K562 (cell line): ENCODE data around the gene EXOC2. TPM values are rescaled to one million over a fixed set of nuclear protein-coding genes. Genes with fewer than 3 reads are reported as not detected.

Source experiments
- ATAC-seq: fragments of 200-7000 bp; cut with Tn5 transposase; 3 replicates; pipeline ENCODE4 v1.9.1; 2020; ENCODE audit warnings: moderate library complexity
- BruUV-seq: library from RNA; stranded (reverse); fragments of 400-500 nt; replicated peaks from 2 replicates; lab custom pipeline; 2021; lab: Mats Ljungman, UMichigan
- CTCF ChIA-PET: fragments of 300-600 bp; formaldehyde crosslinking; extraction: SDS; loops from one replicate; lab custom pipeline; 2021; ENCODE audit warnings: low intra/inter-chr PET ratio; lab: Yijun Ruan, JAX
- POLR2A ChIA-PET: fragments of 300-600, 350-650 bp; sonication (Branson Sonifier 250); formaldehyde crosslinking; extraction: SDS; loops from one replicate; lab custom pipeline; 2021; ENCODE audit warnings: antibody characterized with exemption, inconsistent platforms; lab: Yijun Ruan, JAX
- DNase-seq, 4 experiments: peaks; one replicate each; pipeline versions ENCODE4 v3.0.0 to v3.0.0-alpha.2; 2011 to 2018; ENCODE audit warnings: low spot score in 3 of 4, mixed read lengths in 3 of 4; ENCODE audit errors: extremely low read depth in 1 of 4
- FAIRE-seq: peaks from 2 replicates; lab custom pipeline; 2011; peaks lifted over from hg19 to GRCh38; lab: Jason Lieb, UNC
- H2AFZ ChIP-seq: 2 replicates; pipeline ENCODE4 v1.6.0; 2011; ENCODE audit warnings: low read depth, low read length, control low read depth, inconsistent platforms
- H3K27ac ChIP-seq: fragments of 200-600 bp; 3 replicates; pipeline ENCODE4 v1.8.0; 2011; ENCODE audit warnings: low read depth, mild to moderate bottlenecking, control low read depth, inconsistent platforms, low read length, moderate library complexity, mixed read lengths; ENCODE audit errors: extremely low read depth
- H3K27me3 ChIP-seq, 2 experiments: fragments of 300-600 bp in 1 of 2; 2 replicates in 1 of 2; 3 replicates in 1 of 2; pipeline versions ENCODE4 v1.6.0 to v1.8.0; 2011; ENCODE audit warnings: inconsistent platforms in 2 of 2, low read length in 2 of 2, mild to moderate bottlenecking in 1 of 2, mixed read lengths in 1 of 2, moderate library complexity in 1 of 2; ENCODE audit not compliant: control insufficient read depth in 2 of 2, insufficient read depth in 2 of 2
- H3K36me3 ChIP-seq: fragments of 300-600 bp; 3 replicates; pipeline ENCODE4 v1.8.0; 2011; ENCODE audit warnings: mild to moderate bottlenecking, low read length, inconsistent platforms; ENCODE audit not compliant: control insufficient read depth, insufficient read depth
- H3K4me1 ChIP-seq, 2 experiments: fragments of 200-600 bp in 1 of 2; replicated peaks in 1 of 2; 2 replicates in 1 of 2; 3 replicates in 1 of 2; pipeline versions ENCODE4 v1.5.1 to v1.8.0; 2011; ENCODE audit warnings: inconsistent platforms in 2 of 2, low read length in 2 of 2, mild to moderate bottlenecking in 1 of 2, mixed read lengths in 1 of 2, moderate library complexity in 1 of 2; ENCODE audit not compliant: control insufficient read depth in 2 of 2, insufficient read depth in 2 of 2
- H3K4me2 ChIP-seq: 2 replicates; pipeline ENCODE4 v1.6.1; 2011; ENCODE audit warnings: low read length, control low read depth, inconsistent platforms, mixed read lengths; ENCODE audit not compliant: insufficient read depth
- H3K4me3 ChIP-seq: fragments of 200-600 bp; sonication (generic), shearing (Covaris generic); 2 replicates; pipeline ENCODE4 v1.5.1; 2016; ENCODE audit warnings: control low read depth, inconsistent platforms
- H3K79me2 ChIP-seq: fragments of 200-600 bp; 3 replicates; pipeline ENCODE4 v1.8.0; 2011; ENCODE audit warnings: low read length, inconsistent platforms; ENCODE audit not compliant: control insufficient read depth, insufficient read depth
- H3K9ac ChIP-seq, 2 experiments: 2 replicates each; pipeline versions ENCODE4 v1.6.0 to v1.6.1; 2011; ENCODE audit warnings: low read depth in 2 of 2, low read length in 2 of 2, control low read depth in 1 of 2, inconsistent platforms in 1 of 2, mild to moderate bottlenecking in 1 of 2, mixed read lengths in 1 of 2; ENCODE audit not compliant: insufficient read depth in 1 of 2
- H3K9me1 ChIP-seq: one replicate; pipeline ENCODE4 v1.6.0; 2011; ENCODE audit warnings: inconsistent platforms, mild to moderate bottlenecking, low read length, moderate library complexity; ENCODE audit not compliant: control insufficient read depth, insufficient read depth
- H3K9me3 ChIP-seq: replicated peaks from 2 replicates; pipeline ENCODE4 v1.5.1; 2011; ENCODE audit warnings: low read depth, low read length, inconsistent platforms; ENCODE audit not compliant: control insufficient read depth, insufficient read depth
- H4K20me1 ChIP-seq: replicated peaks from 2 replicates; pipeline ENCODE4 v1.6.1; 2011; ENCODE audit warnings: low read length, inconsistent platforms, mixed read lengths; ENCODE audit not compliant: control insufficient read depth, insufficient read depth
- ATF7 ChIP-seq: fragments of 450-650 bp; IDR thresholded peaks from 2 replicates; pipeline ENCODE4 v1.7.1; 2014; ENCODE audit warnings: mild to moderate bottlenecking, moderate library complexity
- DPF2 ChIP-seq: fragments of 450-650 bp; IDR thresholded peaks from 2 replicates; pipeline ENCODE4 v1.6.1; 2016
- ETV5 ChIP-seq: sonication (generic); formaldehyde crosslinking; IDR thresholded peaks from 2 replicates; pipeline ENCODE4 v1.4.0; 2020; ENCODE audit warnings: low read depth, mild to moderate bottlenecking, missing genetic modification reagents
- FOS ChIP-seq: IDR thresholded peaks from 3 replicates; pipeline ENCODE4 v1.6.1; 2011; ENCODE audit not compliant: insufficient read length; ENCODE audit errors: extremely low read depth
- FUS ChIP-seq: fragments of 200-400 bp; formaldehyde crosslinking; optimal IDR thresholded peaks from 2 replicates; pipeline ENCODE3; 2017; ENCODE audit warnings: low read depth, low read length
- KLF10 ChIP-seq: fragments of 250-450 bp; sonication (Bioruptor Pico); IDR thresholded peaks from 2 replicates; pipeline ENCODE4 v1.6.1; 2021; ENCODE audit warnings: matching md5 sums
- NEUROD1 ChIP-seq: fragments of 150-350 bp; IDR thresholded peaks from 2 replicates; pipeline ENCODE4 v1.6.1; 2014; ENCODE audit warnings: borderline replicate concordance, low read length, low read depth; ENCODE audit not compliant: partially characterized antibody
- NONO ChIP-seq, 2 experiments: fragments of 200-400 bp in 1 of 2; fragments of 450-650 bp in 1 of 2; formaldehyde crosslinking in 1 of 2; IDR thresholded peaks; 2 replicates each; pipeline ENCODE4 v1.6.1; 2017; ENCODE audit warnings: low read depth in 2 of 2, mild to moderate bottlenecking in 2 of 2, moderate library complexity in 2 of 2, low read length in 1 of 2
- NUFIP1 ChIP-seq: fragments of 450-650 bp; IDR thresholded peaks from 2 replicates; pipeline ENCODE4 v1.6.1; 2018; ENCODE audit not compliant: partially characterized antibody
- RBFOX2 ChIP-seq: fragments of 200-400 bp; formaldehyde crosslinking; IDR thresholded peaks from 2 replicates; pipeline ENCODE4 v1.6.1; 2017; ENCODE audit warnings: low read depth, mild to moderate bottlenecking, low read length, moderate library complexity
- SNIP1 ChIP-seq: fragments of 450-650 bp; IDR thresholded peaks from 2 replicates; pipeline ENCODE4 v1.7.1; 2017; ENCODE audit warnings: low read depth, mild to moderate bottlenecking
- SRSF7 ChIP-seq: fragments of 200-400 bp; formaldehyde crosslinking; optimal IDR thresholded peaks from 2 replicates; pipeline ENCODE3; 2017; ENCODE audit warnings: mild to moderate bottlenecking, low read depth, low read length
- TAF9B ChIP-seq: fragments of 450-650 bp; IDR thresholded peaks from 2 replicates; pipeline ENCODE4 v1.6.1; 2018; ENCODE audit warnings: mild to moderate bottlenecking; ENCODE audit not compliant: partially characterized antibody
- TSC22D4 ChIP-seq: fragments of 450-650 bp; IDR thresholded peaks from 2 replicates; pipeline ENCODE4 v1.6.1; 2016; ENCODE audit warnings: missing genetic modification characterization, missing biosample characterization, control low read depth
- ZNF696 ChIP-seq: fragments of 250-450 bp; sonication (Bioruptor Pico); conservative IDR thresholded peaks from 2 replicates; pipeline ENCODE4 v1.4.0; 2020; ENCODE audit warnings: mild to moderate bottlenecking, moderate library complexity
- WGBS: fragments of 100-300 bp; shearing (Covaris generic); methylation state at CpG from one replicate; pipeline ENCODE4 v1.1.6; 2016; ENCODE audit warnings: low coverage, mixed read lengths; ENCODE audit not compliant: insufficient coverage; ENCODE audit errors: missing lambda C conversion rate; 5-methylcytosine and 5-hydroxymethylcytosine counted together
- in situ Hi-C: fragments of 300-500 bp; cut with MboI; formaldehyde crosslinking; loops from 4 replicates; pipeline ENCODE4 v1.15.0; 2018; ENCODE audit warnings: inconsistent platforms, mixed read lengths
- intact Hi-C: fragments of 100-400 bp; cut with micrococcal nuclease; formaldehyde crosslinking; loops from 2 replicates; pipeline ENCODE4 v1.14.2; 2022
- polyA plus RNA-seq, 8 experiments: library from polyadenylated mRNA; depleted of rRNA in 4 of 8; stranded (reverse) in 5 of 8; unstranded in 3 of 8; fragments of >200 nt; fragmentation: Nextera tagmentation in 2 of 8; fragmentation: Illumina TruSeq in 1 of 8; extraction: Ambion mirVana in 2 of 8; extraction: Trizol in 1 of 8; gene quantifications; 2 replicates each; pipeline versions ENCODE4 v1.2.1 to v1.2.3, GENCODE V29; 2011 to 2014; ENCODE audit warnings: inconsistent platforms in 1 of 8, missing spikeins in 1 of 8
- total RNA-seq, 7 experiments: library from RNA; depleted of rRNA in 6 of 7; stranded (reverse); fragments of >200 nt in 6 of 7; fragmentation: Illumina TruSeq in 2 of 7; extraction: Trizol in 2 of 7; gene quantifications; 2 replicates each; pipeline versions ENCODE4 v1.2.1 to v1.2.3, GENCODE V29; 2011 to 2021; ENCODE audit warnings: low replicate concordance in 1 of 7
- TF ChIP-seq, protein P1 (sequence below): fragments of 250-450 bp; sonication (Bioruptor Pico); IDR thresholded peaks from 2 replicates; pipeline ENCODE4 v1.4.0; 2020; ENCODE audit warnings: mild to moderate bottlenecking, moderate library complexity
- TF ChIP-seq, protein P2 (sequence below): sonication (generic); formaldehyde crosslinking; IDR thresholded peaks from 2 replicates; pipeline ENCODE4 v1.8.0; 2023; ENCODE audit warnings: mild to moderate bottlenecking, missing genetic modification reagents
- TF ChIP-seq, protein P3 (sequence below): fragments of 250-450 bp; sonication (Bioruptor Pico); IDR thresholded peaks from 2 replicates; pipeline ENCODE4 v1.5.1; 2021; ENCODE audit warnings: mild to moderate bottlenecking

EXOC2 gene
- total and polyA plus RNA-seq, 9 of the 15 experiments (the other 6 are each of a cell fraction or from before 2014, with no cell fraction given): 12.2 to 30.2 (median 24.2) TPM

DNA sequence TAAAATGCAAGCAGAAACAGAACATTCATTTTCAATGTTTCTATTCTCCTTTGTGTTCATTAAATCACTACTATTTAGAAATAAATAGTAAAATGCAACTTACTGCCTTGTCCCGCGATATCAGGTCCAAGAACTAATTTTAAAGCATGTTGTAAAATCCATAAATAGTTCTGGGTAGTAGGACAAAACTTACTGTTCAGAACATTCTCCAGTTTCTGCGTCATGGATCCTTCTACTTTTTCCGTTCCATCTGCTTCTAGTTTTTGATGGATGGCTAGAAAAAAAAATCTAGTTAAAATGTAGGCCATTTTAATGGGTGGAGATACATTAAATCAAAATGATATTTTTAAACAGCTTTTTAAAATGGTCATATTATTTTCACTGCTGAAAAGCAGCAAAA, 83.0 kb downstream of the EXOC2 start:
- CTCF ChIA-PET: no interaction called here
- Histone ChIP-seq H3K9ac (no peak overlapping the region), H3K27ac (no peak overlapping the region), H3K4me3 (no peak overlapping the region), H3K36me3 (peaks cover 12% of the 10 kb centered on the region; the same call in 1 of the 3 replicates), H3K4me1 (peaks cover 5 to 18% of the 10 kb centered on the region in 2 experiments; a peak in 4 of 5 replicates), H3K4me2 (no peak overlapping the region), H3K27me3 (no peaks in the 10 kb centered on the region), H3K79me2 (no peaks in the 10 kb centered on the region), H3K9me1 (peaks cover 3% of the 10 kb centered on the region), H2AFZ (no peak overlapping the region), H4K20me1 (no peaks in the 10 kb centered on the region), H3K9me3 (no peaks in the 10 kb centered on the region)
- no peak for FAIRE-seq
- POLR2A ChIA-PET: no interaction called here
- BruUV-seq: no TSS peak
- ATAC-seq: no peak
- in situ Hi-C loops: no loop called here
- intact Hi-C loops: no loop called here
- no peak for DNase-seq
- no peak for TF ChIP-seq TSC22D4 (tag)
- no peak for TF ChIP-seq RBFOX2
- TF ChIP-seq KLF10 (CRISPR knock-in tag): no peak
- no peak for TF ChIP-seq SRSF7
- TF ChIP-seq ZNF696 (CRISPR knock-in tag): no peak
- TF ChIP-seq NONO (IDR thresholded peaks at IDR 0.05; ENCODE audit: low read depth in 2 of 2, low read length in 1 of 2): no peak
- TF ChIP-seq, protein P1, sequence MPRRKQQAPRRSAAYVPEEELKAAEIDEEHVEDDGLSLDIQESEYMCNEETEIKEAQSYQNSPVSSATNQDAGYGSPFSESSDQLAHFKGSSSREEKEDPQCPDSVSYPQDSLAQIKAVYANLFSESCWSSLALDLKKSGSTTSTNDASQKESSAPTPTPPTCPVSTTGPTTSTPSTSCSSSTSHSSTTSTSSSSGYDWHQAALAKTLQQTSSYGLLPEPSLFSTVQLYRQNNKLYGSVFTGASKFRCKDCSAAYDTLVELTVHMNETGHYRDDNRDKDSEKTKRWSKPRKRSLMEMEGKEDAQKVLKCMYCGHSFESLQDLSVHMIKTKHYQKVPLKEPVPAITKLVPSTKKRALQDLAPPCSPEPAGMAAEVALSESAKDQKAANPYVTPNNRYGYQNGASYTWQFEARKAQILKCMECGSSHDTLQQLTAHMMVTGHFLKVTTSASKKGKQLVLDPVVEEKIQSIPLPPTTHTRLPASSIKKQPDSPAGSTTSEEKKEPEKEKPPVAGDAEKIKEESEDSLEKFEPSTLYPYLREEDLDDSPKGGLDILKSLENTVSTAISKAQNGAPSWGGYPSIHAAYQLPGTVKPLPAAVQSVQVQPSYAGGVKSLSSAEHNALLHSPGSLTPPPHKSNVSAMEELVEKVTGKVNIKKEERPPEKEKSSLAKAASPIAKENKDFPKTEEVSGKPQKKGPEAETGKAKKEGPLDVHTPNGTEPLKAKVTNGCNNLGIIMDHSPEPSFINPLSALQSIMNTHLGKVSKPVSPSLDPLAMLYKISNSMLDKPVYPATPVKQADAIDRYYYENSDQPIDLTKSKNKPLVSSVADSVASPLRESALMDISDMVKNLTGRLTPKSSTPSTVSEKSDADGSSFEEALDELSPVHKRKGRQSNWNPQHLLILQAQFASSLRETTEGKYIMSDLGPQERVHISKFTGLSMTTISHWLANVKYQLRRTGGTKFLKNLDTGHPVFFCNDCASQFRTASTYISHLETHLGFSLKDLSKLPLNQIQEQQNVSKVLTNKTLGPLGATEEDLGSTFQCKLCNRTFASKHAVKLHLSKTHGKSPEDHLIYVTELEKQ (CRISPR knock-in tag): no peak
- TF ChIP-seq NEUROD1: no peak
- no peak for TF ChIP-seq FOS
- no peak for TF ChIP-seq NUFIP1
- no peak for TF ChIP-seq SNIP1
- no peak for TF ChIP-seq DPF2
- TF ChIP-seq, protein P2, sequence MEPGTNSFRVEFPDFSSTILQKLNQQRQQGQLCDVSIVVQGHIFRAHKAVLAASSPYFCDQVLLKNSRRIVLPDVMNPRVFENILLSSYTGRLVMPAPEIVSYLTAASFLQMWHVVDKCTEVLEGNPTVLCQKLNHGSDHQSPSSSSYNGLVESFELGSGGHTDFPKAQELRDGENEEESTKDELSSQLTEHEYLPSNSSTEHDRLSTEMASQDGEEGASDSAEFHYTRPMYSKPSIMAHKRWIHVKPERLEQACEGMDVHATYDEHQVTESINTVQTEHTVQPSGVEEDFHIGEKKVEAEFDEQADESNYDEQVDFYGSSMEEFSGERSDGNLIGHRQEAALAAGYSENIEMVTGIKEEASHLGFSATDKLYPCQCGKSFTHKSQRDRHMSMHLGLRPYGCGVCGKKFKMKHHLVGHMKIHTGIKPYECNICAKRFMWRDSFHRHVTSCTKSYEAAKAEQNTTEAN (CRISPR knock-in tag): no peak
- TF ChIP-seq TAF9B: no peak
- TF ChIP-seq ETV5 (CRISPR knock-in tag): no peak
- TF ChIP-seq, protein P3, sequence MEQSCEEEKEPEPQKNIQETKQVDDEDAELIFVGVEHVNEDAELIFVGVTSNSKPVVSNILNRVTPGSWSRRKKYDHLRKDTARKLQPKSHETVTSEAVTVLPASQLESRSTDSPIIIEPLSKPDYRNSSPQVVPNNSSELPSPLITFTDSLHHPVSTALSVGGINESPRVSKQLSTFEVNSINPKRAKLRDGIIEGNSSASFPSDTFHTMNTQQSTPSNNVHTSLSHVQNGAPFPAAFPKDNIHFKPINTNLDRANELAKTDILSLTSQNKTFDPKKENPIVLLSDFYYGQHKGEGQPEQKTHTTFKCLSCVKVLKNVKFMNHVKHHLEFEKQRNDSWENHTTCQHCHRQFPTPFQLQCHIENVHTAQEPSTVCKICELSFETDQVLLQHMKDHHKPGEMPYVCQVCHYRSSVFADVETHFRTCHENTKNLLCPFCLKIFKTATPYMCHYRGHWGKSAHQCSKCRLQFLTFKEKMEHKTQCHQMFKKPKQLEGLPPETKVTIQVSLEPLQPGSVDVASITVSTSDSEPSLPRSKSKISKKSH (CRISPR knock-in tag): no peak
- TF ChIP-seq FUS: no peak
- no peak for TF ChIP-seq ATF7
- WGBS: 98% methylated on average over 4 of the region's 4 CpGs
